GM19324 (cell line): ENCODE data around the gene HIVEP3.

Source experiments
- ATAC-seq: cut with Tn5 transposase; IDR thresholded peaks from one replicate; pipeline ENCODE4 v1.9.1; 2021; ENCODE audit warnings: mild to moderate bottlenecking, moderate library complexity; ENCODE audit not compliant: unreplicated experiment, low FRiP score

The HIVEP3 gene

DNA sequence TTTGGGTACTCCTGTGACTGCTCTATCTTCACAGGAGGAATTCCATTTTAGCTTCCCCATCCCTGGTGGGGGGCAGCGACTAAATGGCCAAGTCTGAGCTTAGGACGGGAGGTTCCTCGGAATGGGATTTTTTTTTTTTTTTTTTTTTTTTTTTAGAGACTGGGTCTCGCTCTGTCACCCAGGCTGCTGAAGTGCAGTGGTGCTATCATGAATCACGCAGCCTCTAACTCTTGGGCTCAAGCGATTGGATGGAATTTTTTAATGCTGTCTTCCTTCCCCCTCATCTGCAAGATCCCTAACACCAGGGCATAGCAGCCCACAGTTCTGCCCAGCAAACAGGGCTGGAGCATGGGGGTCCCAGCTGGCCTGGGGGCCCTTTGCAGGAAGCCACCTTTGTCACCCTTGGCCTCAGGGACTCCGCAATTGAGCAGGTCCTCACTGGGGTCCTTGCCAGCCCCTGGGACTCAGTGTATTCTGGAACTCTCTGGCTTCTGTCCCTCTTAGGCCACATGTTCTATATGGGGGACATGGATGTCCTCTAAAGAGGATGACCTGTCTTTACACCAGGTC is 421.2 kb downstream of the HIVEP3 start:
- no peak for ATAC-seq

DNA sequence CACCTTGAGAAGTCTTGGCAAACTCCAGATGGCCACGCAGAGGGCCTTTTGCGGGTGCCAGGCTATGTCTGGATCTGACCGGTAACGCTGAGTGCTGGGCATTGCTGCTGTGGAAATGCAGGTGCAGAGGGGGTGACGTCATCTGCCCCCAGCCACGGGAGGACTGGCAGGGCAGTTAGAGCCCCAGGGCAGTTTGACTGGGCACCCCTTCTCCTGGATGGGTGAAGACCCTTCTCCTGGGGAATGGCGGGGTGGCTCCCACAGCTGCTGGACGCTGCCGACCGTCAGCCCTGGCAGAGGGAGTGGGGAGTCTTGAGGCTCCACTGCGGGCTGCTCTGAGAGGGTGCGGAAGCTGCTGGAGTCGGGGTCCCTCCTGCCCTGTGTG is 421.7 kb downstream of the HIVEP3 start:
- ATAC-seq: no peak

DNA sequence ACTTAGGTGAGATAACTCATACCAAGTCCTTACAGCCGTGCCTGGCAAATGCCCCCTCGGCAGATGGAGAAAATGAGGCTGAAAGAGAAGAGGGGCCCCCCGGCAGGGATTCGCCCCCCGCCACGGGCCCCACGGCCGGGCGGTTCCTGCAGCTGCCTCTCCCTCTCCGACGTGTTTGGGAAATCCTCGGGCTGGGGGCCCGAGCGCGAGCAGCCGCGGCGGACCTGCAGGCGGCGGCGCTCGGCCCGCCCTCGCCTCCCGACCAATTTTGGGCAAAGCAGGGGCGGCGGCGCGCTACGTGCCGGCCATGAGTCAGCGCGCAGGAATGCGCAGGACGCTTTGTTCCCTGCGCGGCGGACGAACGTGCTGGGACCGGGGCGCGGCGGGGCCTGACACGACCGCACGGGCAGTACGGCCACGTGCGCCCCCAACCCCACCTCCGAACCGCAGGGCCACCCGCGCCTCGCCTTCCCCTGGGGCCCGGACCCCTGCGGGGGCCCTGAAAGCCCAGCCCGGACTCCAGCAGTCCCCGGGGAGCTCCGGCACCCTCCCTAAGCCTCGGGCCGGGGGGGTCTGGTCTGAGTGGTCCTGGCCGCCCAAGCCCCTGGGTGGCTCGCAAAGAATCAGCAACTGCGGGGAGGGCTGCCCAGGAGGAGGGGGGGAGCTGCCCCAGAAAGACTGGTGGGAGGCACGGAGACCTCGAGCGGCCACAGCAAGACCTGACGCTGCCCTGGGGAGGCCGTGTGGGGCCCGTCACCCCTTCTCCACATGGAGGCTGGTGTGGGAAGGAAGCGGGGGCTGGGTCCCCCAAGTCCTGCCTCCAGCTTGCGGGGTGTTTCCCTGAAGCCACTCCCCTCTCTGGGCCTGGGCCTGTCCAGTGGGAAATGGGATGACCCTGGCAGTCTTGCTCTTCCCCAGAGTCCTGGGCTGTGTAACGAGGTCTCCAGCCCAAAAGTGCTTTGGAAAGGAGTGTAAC is 422.4 kb downstream of the HIVEP3 start:
- ATAC-seq: no peak

DNA sequence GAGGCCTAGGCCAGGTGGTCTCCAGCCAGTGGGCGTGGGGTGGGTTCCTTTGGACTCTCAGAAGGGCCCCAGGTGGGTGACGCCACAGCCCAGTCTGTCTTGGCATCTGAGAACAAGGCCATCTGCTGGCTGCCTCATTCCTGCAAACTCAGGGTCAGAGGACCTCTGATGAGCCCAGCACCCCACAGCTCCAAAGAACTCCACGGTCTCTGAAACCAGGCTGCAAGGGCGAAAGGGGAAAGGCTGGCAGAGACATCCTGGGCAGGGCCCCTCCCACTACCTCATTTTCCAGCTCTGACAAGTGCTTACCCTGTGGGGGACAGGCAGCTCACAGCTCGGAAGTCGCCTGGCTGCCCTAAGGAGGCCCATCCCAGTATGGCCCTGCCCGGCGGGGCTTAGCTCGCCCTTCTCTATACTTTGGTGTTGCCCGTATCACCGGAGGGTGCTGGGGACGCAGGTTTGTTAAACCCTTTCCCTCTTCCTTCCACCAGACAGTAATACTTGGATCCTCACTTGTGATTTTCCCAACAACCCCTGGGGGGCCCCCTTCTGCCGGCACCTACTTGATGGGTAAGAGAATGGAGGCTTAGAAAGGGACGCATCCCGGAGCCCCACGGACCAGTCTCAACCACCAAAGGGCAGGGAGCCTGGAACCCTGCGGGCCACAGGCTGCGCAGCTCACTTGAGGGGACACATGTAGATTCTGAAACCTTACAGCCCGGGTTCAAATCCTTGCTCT is 423.3 kb downstream of the HIVEP3 start:
- ATAC-seq: no peak

DNA sequence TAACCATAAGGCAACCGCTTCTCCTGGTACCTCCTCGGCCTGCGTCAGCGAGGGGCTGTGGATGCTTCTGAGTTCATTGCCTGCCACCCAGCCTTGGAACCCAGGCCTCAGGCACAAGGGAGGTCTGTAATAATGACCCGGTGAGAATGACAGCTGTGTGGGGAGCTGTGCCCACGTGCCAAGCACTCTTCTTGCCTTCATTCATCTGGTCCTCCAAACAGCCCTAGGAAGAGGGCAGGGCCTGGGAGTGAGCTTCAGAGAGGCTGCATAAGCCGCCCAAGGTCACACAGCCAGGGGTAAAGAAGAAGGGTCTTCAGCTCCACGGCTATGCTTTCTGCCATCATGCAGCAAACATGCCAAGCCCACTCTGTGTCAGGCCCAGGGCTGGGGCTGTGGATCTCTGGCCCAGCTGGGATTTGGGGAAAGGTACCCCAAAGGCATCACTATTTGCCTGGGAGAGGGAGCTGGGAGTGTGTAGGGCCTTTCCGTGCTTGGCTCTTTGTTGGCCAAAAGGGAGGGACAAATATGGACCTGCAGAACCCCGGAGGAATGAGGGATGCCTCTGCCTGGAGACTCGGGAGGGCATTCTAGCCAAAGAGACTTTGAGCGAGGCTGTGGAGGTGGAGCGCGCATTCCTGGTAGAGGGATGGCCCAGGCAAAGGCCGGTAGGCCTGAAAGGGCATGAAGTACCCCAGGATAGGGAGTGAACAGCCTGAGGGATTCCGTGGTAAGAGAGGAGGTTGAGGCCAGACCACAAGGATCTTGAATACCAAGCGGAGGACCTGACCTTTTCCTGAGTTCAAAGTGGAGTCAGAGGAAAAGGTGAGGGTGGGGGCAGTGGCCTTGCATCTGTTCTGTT is 424.1 kb downstream of the HIVEP3 start:
- no peak for ATAC-seq

DNA sequence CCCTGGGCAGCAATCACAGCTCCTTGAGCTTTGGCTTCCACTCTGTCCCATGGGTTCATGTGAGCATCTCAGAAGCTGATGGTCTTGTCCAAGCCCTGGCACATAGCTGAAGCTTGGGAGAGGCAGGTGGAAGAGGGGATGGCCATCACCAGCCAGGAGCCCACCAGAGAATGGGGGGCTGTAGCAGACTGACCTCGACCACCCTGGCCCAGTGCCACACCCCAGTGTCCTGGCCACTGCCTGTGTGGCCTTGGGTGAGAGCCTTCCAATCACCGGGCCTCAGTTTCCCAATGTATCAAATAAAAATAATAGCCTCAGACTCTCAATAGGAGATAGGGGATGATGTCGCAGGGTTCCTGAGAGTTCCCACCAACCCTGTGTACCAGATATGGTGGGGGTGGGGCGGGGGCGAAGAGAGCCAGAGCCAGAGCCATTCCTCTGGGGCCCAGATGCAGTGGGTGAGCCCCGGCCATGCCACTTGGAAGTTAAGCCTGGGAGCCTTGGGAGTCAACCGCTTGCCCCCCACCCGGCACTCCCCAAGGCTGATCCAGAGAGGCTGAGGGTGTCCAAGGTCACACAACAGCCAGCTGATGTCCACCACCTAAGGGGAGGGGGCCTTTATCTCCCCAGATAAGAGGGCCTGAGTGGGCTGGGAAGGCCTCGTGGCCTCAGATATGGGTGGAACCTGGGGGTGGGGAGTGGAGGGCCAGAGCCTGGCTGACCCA is 424.9 kb downstream of the HIVEP3 start:
- no peak for ATAC-seq

DNA sequence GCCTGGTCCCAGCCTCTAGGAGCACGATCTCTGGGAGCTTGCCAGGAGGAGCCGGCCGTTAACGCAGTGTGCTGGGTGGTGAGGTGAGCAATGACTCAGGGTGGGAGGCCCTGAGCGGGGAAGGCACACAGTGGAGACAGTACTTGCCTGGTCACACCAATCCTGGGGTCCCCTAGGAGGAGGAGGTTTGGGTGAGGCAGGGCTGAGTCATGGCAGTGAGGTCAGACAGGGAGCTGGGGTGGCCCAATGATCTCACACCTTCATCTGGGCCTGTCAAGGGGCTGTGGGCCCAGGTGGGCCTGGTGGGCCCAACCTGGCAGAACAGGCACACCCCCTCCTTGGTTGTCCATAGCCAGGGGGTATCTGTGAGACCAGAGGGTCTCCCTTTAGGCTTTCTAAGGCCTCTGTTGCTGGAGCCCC is 425.6 kb downstream of the HIVEP3 start:
- no peak for ATAC-seq

DNA sequence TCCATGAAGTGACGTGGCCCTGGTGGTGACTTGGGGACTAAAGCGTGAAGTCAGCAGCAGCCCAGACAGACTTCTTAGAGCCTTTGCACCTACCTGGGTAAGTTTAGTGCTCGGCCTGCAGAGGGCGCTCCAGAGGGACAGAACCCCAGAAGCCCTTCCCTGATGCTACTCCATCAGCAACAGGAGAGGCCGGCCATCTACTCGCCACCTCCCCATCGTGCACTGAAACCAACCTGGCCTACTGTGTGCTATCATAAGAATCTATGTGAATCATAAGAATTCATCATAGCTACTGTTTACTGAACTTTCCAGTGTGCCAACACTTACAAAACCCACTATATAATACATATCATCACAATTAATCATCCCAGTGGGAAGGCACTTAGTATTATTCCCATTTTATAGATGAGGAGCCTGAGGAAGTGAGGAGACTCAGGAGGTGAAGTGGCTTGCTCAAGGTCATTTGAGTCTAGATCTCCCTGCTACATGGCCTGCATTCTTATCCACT is 426.3 kb downstream of the HIVEP3 start:
- no peak for ATAC-seq

DNA sequence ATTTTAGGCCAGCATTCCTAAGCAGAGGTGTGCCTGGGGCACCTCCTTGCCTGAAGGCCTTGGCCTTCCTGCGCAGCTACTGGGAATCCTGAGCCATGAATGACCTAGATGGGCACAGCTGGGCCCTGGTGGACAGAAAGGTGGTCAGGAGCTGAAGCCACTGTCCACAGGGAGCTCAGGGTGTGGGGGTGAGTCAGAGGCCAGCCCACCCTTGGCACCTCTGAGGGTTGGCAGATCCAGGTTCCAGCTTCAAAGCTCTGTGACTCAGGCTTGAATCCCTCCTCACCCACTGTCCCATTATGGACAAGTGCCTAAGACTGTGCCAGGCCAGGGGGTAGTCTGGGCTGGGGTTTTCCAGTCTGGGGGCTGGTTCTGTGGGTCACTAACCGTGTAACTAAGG is 427.8 kb downstream of the HIVEP3 start:
- ATAC-seq: no peak

DNA sequence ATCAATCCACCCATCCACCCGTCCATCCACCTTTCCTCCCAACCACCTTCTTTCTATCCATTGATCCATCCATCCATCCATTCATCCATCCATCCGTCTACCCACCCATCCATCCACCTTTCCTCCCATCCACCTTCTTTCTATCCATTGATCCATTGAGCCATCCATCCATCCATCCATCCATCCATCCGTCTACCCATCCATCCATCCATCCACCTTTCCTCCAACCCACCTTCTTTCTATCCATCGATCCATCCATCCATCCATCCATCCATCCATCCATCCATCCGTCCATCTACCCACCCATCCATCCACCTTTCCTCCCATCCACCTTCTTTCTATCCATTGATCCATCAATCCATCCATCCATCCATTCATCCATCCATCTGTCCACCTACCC is 429.2 kb downstream of the HIVEP3 start:
- ATAC-seq: no peak

DNA sequence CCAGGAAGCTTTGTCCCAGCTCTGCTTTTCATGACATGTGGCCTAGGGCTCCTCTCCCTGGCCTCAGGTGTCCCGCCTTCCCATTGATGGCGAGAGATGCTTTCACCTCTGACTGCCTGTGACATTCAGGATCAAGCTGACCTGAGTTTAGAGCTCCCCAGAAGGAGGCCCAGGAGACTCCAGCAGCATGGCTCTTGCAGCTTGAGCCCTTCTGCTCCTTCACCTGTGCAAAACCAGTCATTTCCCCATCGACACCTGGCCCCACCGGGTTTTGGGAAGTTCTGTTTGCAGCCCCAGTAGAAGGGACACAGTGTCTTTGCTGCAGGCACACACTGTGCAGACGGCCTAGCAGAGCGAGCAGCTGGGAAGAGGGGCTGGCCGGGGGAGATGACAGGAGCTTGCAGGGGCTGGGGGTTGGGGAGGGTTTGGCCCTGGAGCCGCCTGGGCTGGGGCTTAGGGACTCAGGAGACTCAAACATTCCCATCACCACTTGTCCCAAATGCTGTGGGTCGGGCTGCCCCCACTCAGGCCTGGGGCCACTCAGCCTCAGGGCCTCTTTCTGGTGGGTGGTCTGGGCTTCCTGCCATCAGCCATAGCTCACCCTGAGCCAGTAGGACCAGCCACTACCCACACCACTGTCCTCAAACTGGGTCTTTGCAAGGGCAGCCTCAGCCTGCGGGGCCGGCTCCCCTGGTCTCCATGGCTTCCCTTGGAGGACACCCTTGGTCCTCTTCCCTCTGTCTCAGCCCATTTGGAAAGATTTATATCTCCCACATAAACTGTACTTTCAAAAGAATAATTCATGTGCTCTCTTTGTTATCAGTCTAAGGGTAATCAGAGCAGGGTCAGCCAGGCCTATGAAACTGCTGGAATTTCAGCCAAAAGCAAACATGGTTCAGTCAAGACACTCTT is 430.4 kb downstream of the HIVEP3 start:
- ATAC-seq: no peak

DNA sequence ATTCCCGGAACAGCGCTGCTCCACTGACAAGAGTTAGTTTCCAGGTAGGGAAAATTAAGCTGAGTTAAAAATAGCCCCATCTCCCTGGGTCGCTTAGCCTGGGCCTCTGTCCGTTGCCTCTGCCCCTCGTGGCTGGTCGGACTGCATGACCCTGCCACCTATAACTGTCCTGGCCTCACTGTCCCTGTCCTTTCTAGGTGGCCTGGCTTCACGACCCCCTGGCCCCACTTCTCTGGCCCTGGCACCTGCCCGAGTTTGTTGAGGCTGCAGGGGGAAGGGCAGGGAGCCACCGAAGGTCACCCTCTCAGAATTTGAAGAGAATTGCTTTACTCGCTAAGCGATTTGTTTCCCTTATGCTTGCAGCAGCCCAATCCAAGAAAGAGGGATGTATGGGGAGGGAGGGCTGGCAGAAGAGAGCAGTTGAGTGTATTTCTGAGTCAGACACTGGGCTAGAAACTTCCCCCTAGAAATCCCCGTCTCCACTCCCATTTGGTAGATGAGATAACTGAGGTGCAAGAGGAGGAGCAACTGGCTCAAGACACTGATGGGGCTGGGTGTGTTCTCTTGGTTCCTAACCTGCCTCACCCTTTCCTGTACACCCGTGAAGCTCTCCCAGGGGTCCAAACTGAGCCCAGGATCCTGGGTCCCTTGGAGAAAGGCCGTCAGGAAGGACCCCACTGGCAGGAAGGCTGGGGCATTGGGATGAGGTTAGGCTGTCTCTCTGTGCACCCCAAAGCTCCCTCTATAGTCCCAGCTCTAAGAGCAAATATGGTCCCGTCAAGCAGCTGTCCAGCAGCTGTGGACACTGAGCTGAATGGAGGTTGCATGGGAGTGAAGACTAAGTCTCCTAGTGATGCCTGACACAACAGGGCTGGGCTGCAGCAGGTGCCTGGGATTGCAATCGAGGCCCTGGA is 431.3 kb downstream of the HIVEP3 start:
- no peak for ATAC-seq

DNA sequence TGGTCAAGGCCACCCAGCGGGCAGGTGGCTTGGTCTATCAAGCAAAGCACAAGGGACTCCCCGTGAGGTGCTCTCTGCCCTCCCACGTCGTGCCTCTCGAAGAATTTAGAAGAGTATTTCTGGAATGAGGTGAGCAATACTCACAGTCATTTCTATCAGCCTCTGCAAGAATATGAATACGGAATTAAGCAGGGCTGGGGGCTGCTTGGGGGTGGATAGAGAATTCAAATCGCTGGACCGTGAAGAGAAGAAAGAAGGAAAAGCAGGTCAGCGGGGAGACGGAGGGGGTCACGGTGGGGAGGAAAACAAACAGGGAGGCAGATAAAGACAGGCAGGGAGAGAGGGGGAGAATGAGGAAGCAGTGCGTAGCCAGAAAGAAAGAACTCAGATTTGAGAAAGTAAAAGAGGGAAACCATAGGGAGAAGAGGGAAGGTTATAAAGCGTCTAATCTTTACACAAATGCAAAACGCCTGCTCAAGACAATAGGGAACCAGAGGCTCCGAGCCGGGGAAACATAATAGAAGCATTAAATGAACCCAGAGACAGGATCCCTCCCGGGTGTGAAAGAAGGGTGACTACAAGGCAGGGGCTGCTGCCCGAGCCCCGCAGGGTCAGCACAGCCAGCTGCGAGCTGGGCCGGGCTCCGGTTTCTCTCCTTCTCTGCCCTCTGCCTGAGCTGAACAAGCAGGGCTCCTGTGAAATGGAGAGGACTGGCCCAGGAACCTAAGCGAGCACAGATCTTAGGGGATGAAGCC is 432.2 kb downstream of the HIVEP3 start:
- no peak for ATAC-seq

DNA sequence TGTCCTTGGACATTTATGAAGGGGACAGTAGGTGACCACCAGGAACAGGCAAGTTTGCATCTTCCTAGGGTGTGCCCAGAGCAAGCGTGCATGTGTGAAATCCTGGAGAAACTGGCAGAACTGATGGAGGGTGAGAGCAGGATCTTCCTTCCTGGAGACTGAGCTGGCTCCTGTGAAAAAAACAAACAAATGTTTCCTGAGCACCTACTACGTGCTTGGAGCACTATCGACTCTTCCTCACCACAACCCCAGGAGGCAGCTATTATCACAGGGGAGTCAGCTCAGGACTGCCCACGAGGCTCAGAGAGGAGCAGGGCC is 432.7 kb downstream of the HIVEP3 start:
- ATAC-seq: no peak

DNA sequence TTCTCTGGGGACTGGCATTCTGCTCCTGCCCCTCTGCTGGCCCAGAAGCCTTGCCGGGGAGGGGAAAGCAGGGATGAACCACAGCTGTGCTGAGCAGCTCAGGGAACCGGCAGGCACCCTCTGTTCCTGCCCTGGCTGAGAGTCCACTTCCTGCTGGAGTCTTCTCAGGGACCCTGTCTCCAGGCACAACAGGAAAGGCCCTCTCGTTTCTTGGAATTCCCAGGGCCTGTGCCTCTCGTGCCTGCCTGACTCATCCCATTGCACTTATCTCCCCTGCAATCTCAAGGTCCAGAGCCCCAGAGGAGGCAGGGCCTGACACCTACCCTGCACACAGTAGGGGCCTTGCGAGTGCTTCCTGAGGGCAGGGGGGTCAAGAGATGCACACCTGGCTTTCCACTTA is 433.1 kb downstream of the HIVEP3 start:
- no peak for ATAC-seq

DNA sequence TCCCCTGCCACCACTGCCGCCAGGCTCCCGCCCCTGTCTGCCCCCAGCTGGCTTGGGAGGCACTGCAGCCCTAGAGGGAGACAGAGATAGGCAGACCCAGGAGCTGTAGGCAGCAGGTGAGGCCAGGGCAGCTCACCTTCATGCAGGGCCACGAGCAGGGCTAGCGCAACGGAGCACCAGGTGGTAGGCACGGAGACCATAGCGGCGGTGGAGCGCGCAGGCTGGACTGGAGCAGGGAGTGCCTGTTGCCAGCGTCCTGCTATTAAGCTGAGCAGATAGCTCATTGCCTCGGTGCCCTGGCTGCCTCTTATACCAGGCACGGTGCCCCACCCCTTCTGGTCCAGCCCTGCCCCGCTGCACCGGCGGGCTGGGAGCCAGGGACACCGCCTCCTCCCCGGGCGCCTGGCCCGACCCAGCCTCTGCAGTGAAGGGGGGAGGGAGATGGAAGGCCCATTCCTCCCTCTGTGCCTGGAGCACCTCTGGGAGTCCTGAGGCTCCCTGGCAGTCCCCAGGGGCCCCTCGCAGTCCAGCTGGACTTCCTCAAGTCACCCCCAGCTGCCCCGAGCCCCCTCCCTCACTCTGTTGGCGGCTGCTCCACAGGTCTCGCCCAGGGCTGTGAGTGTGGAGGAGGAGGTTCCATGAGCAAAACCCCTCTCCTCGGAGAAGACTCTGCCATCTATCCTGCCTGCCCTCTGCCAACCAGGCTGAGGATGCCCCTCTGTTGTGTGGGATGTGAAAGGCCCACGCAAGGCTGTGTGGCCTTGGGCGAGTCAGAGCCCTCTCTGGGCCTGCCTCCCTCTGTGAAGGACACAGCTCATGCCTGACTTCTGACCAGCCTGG is 434.1 kb downstream of the HIVEP3 start, which contains the start of gene EDN2:
Gene EDN2, minus strand, starts transcription at position 282 of the 840 bp plus-strand sequence. Its CDS starts 82 bp downstream, at position 200.
- no peak for ATAC-seq
